ENCODE data around the gene TMPRSS3.

GRCh38 chr21:42426876-42427480 lies 31.1 kb upstream of the TMPRSS3 start:
- TF ChIP-seq NFIC (IDR thresholded peaks at IDR 0.05) (no peak), TAF1 (IDR thresholded peaks at IDR 0.05; ENCODE audit: low read depth) (no peak), RAD21 (IDR thresholded peaks at IDR 0.05; ENCODE audit: low read depth) (no peak), MAX (IDR thresholded peaks at IDR 0.05) (no peak), YY1 (IDR thresholded peaks at IDR 0.05; ENCODE audit: low read depth) (no peak), REST (IDR thresholded peaks at IDR 0.05; ENCODE audit: low read depth) (no peak), CEBPB (IDR thresholded peaks at IDR 0.05) (no peak)
- TF ChIP-seq, protein P1, sequence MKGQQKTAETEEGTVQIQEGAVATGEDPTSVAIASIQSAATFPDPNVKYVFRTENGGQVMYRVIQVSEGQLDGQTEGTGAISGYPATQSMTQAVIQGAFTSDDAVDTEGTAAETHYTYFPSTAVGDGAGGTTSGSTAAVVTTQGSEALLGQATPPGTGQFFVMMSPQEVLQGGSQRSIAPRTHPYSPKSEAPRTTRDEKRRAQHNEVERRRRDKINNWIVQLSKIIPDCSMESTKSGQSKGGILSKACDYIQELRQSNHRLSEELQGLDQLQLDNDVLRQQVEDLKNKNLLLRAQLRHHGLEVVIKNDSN (IDR thresholded peaks at IDR 0.05): no peak

All from Ishikawa (cell line).